ENCODE data around the gene IRF1.
A peak's percentile ranks its signal among the peaks of the same experiment; 100 is the strongest.

The IRF1 gene

GRCh38 chr5:132490484-132491367, at the start of gene IRF1:
Gene IRF1, minus strand, starts transcription at chr5:132490773. Its CDS starts 1,295 bp downstream, at chr5:132489478.
- peak; percentile 65 for TF ChIP-seq CTCF (IDR thresholded peaks at IDR 0.05)
- Histone ChIP-seq H3K9me3 (no peaks in the 10 kb centered on the region), H3K4me1 (ENCODE audit: control insufficient read depth in 1 of 2, insufficient read depth in 1 of 2, low read depth in 1 of 2, low read length in 1 of 2) (peaks cover 79 to 82% of the 10 kb centered on the region in 2 experiments), H3K36me3 (peaks cover 40% of the 10 kb centered on the region), H3K4me3 (ENCODE audit: low read depth in 1 of 2, low read length in 1 of 2) (peak within 1 kb of the TSS; percentile 99), H3K27ac (peak within 1 kb of the TSS; percentile 100), H3K27me3 (no peaks in the 10 kb centered on the region)

- H3K4me3 ChIP-seq (ENCODE audit: low read depth in 1 of 2, low read length in 1 of 2): no peak overlapping the region
- H3K36me3 ChIP-seq: no peaks in the 10 kb centered on the region
- no peak overlapping the region for H3K27ac ChIP-seq
- no peaks in the 10 kb centered on the region for H3K9me3 ChIP-seq
- no peak for TF ChIP-seq CTCF (IDR thresholded peaks at IDR 0.05)
- H3K27me3 ChIP-seq: no peaks in the 10 kb centered on the region
- no peaks in the 10 kb centered on the region for H3K4me1 ChIP-seq (ENCODE audit: control insufficient read depth in 1 of 2, insufficient read depth in 1 of 2, low read depth in 1 of 2, low read length in 1 of 2)
Observed at GRCh38 chr5:132540149-132540548, 49.6 kb upstream of the IRF1 start.

- no peaks in the 10 kb centered on the region for H3K4me1 ChIP-seq (ENCODE audit: control insufficient read depth in 1 of 2, insufficient read depth in 1 of 2, low read depth in 1 of 2, low read length in 1 of 2)
- H3K27ac ChIP-seq: no peak overlapping the region
- no peak overlapping the region for H3K4me3 ChIP-seq (ENCODE audit: low read depth in 1 of 2, low read length in 1 of 2)
- no peaks in the 10 kb centered on the region for H3K9me3 ChIP-seq
- no peaks in the 10 kb centered on the region for H3K36me3 ChIP-seq
- no peaks in the 10 kb centered on the region for H3K27me3 ChIP-seq
- TF ChIP-seq CTCF (IDR thresholded peaks at IDR 0.05): no peak
Observed at GRCh38 chr5:132539716-132540115, 49.1 kb upstream of the IRF1 start.

- TF ChIP-seq CTCF (IDR thresholded peaks at IDR 0.05): no peak
- Histone ChIP-seq H3K4me1 (ENCODE audit: control insufficient read depth in 1 of 2, insufficient read depth in 1 of 2, low read depth in 1 of 2, low read length in 1 of 2) (peaks cover 0 to 3% of the 10 kb centered on the region in 2 experiments), H3K36me3 (no peaks in the 10 kb centered on the region), H3K27me3 (peaks cover 27% of the 10 kb centered on the region), H3K4me3 (ENCODE audit: low read depth in 1 of 2, low read length in 1 of 2) (no peak overlapping the region), H3K9me3 (no peaks in the 10 kb centered on the region), H3K27ac (no peak overlapping the region)
Observed at GRCh38 chr5:132530946-132531345, 40.4 kb upstream of the IRF1 start.

- no peaks in the 10 kb centered on the region for H3K9me3 ChIP-seq
Observed at GRCh38 chr5:132528866-132529634, 38.5 kb upstream of the IRF1 start.

More at GRCh38 chr5:132528866-132529634, 38.5 kb upstream of the IRF1 start:
- TF ChIP-seq CTCF (IDR thresholded peaks at IDR 0.05): no peak
- Histone ChIP-seq H3K27ac (no peak overlapping the region), H3K36me3 (no peaks in the 10 kb centered on the region), H3K4me3 (ENCODE audit: low read depth in 1 of 2, low read length in 1 of 2) (no peak overlapping the region), H3K27me3 (peaks cover 27% of the 10 kb centered on the region), H3K4me1 (ENCODE audit: control insufficient read depth in 1 of 2, insufficient read depth in 1 of 2, low read depth in 1 of 2, low read length in 1 of 2) (peaks cover 0 to 3% of the 10 kb centered on the region in 2 experiments)

Measured in neutrophil (primary cell).